Smooth muscle cell (in vitro differentiated cells): ENCODE data around the gene PFN3. TPM values are rescaled to one million over a fixed set of nuclear protein-coding genes. Genes with fewer than 3 reads are reported as not detected.

Experiments used
- DNase-seq: peaks from one replicate; lab custom pipeline; 2025; ENCODE audit not compliant: unreplicated experiment; lab: John Stamatoyannopoulos, UW
- H2AFZ ChIP-seq: fragments of 200-600 bp; sonication (generic); 2 replicates; pipeline ENCODE4 v1.6.0; 2016; ENCODE audit warnings: antibody characterized with exemption, low read depth, mild to moderate bottlenecking
- H3F3A ChIP-seq: fragments of 200-600 bp; sonication (generic); 2 replicates; pipeline ENCODE4 v1.6.0; 2017; ENCODE audit warnings: antibody characterized with exemption, low read depth
- H3K27ac ChIP-seq: fragments of 200-600 bp; sonication (generic); 2 replicates; pipeline ENCODE4 v1.5.1; 2016; ENCODE audit warnings: low read depth, mild to moderate bottlenecking
- H3K27me3 ChIP-seq: fragments of 200-600 bp; sonication (generic); 2 replicates; pipeline ENCODE4 v1.6.1; 2016; ENCODE audit warnings: low read depth, mild to moderate bottlenecking
- H3K36me3 ChIP-seq: fragments of 200-600 bp; sonication (generic); 2 replicates; pipeline ENCODE4 v1.5.1; 2016; ENCODE audit warnings: low read depth
- H3K4me1 ChIP-seq: fragments of 200-600 bp; sonication (generic); 2 replicates; pipeline ENCODE4 v1.5.1; 2016; ENCODE audit warnings: low read depth
- H3K4me2 ChIP-seq: fragments of 200-600 bp; sonication (generic); 2 replicates; pipeline ENCODE4 v1.6.0; 2016; ENCODE audit warnings: mild to moderate bottlenecking
- H3K4me3 ChIP-seq: fragments of 200-600 bp; sonication (generic); 2 replicates; pipeline ENCODE4 v1.5.1; 2016; ENCODE audit warnings: mild to moderate bottlenecking
- H3K79me2 ChIP-seq: fragments of 200-600 bp; sonication (generic); 2 replicates; pipeline ENCODE4 v1.6.0; 2016; ENCODE audit warnings: low read depth, mild to moderate bottlenecking
- H3K9ac ChIP-seq: fragments of 200-600 bp; sonication (generic); 2 replicates; pipeline ENCODE4 v1.6.0; 2016; ENCODE audit warnings: low read depth
- H3K9me3 ChIP-seq: fragments of 200-600 bp; sonication (generic); replicated peaks from 2 replicates; pipeline ENCODE4 v1.5.1; 2016; ENCODE audit warnings: low read depth
- H4K20me1 ChIP-seq: fragments of 200-600 bp; sonication (generic); 2 replicates; pipeline ENCODE4 v1.6.0; 2016; ENCODE audit warnings: low read depth
- WGBS: methylation state at CpG from one replicate; pipeline ENCODE4 v1.1.7; 2016; ENCODE audit warnings: low lambda C conversion rate; 5-methylcytosine and 5-hydroxymethylcytosine counted together
- polyA plus RNA-seq: library from polyadenylated mRNA; unstranded; fragments of >200 nt; fragmentation: Nextera tagmentation; extraction: Ambion mirVana; gene quantifications from 2 replicates; pipeline ENCODE4 v1.2.1, GENCODE V29; 2016
- total RNA-seq: library from RNA; depleted of rRNA; stranded (reverse); fragments of >200 nt; gene quantifications from 2 replicates; pipeline ENCODE4 v1.2.3, GENCODE V29; 2014
- TF ChIP-seq, protein P1 (sequence below): fragments of 200-600 bp; sonication (generic); IDR thresholded peaks from 2 replicates; pipeline ENCODE4 v1.5.1; 2017; ENCODE audit warnings: borderline replicate concordance, mild to moderate bottlenecking, antibody characterized with exemption; ENCODE audit not compliant: insufficient read depth, poor library complexity, severe bottlenecking

PFN3 gene
- total and polyA plus RNA-seq, 2 experiments from 2014 or later, result not detected

DNA sequence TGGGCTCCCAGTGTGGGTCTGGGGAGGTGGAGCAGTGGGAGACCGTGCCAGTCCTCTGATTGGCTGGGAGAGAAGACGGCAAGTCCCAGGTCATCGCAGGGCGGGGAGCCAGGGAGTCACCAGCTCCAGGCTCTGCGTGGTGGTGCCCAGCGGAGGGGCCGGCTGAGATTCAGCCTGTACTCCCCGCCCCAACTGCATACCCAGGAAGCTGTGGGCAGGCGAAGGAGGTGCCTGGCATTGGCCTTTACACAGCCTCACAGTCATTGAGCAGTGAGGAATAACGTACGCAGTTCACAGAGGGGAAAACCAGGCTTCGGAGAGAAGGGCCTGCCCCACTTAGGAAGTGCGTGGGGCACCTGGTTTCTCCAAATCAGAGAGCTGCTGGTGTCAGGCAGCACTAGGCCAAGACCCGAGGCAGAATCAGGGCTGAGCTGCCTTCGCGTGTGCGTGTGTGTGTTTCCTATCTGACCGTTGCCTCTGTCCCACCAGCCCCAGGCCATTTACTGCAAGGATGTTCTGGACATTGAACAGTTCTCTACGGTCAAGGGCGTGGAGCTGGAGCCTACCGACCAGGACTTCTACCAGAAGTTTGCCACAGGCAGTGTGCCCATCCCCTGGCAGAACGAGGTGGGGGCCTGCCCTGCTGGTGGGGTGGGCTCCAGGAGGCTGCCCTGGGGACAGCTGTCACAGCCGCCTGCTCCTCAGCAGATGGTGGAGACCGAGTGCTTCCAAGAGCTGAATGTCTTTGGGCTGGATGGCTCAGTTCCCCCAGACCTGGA lies 39.9 kb upstream of the PFN3 start:
- Histone ChIP-seq H3K4me1 (no peaks in the 10 kb centered on the region), H3K27me3 (no peaks in the 10 kb centered on the region), H3K4me2 (no peak overlapping the region), H3K27ac (no peak overlapping the region), H3K4me3 (no peak overlapping the region), H2AFZ (no peak overlapping the region), H3K9ac (no peak overlapping the region), H3F3A (no peaks in the 10 kb centered on the region), H3K36me3 (no peaks in the 10 kb centered on the region), H4K20me1 (no peaks in the 10 kb centered on the region), H3K9me3 (no peaks in the 10 kb centered on the region), H3K79me2 (no peaks in the 10 kb centered on the region)
- TF ChIP-seq, protein P1, sequence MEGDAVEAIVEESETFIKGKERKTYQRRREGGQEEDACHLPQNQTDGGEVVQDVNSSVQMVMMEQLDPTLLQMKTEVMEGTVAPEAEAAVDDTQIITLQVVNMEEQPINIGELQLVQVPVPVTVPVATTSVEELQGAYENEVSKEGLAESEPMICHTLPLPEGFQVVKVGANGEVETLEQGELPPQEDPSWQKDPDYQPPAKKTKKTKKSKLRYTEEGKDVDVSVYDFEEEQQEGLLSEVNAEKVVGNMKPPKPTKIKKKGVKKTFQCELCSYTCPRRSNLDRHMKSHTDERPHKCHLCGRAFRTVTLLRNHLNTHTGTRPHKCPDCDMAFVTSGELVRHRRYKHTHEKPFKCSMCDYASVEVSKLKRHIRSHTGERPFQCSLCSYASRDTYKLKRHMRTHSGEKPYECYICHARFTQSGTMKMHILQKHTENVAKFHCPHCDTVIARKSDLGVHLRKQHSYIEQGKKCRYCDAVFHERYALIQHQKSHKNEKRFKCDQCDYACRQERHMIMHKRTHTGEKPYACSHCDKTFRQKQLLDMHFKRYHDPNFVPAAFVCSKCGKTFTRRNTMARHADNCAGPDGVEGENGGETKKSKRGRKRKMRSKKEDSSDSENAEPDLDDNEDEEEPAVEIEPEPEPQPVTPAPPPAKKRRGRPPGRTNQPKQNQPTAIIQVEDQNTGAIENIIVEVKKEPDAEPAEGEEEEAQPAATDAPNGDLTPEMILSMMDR, result no peak
- 90% methylated on average over 24 of the region's 24 CpGs for WGBS
- DNase-seq, result no peak

DNA sequence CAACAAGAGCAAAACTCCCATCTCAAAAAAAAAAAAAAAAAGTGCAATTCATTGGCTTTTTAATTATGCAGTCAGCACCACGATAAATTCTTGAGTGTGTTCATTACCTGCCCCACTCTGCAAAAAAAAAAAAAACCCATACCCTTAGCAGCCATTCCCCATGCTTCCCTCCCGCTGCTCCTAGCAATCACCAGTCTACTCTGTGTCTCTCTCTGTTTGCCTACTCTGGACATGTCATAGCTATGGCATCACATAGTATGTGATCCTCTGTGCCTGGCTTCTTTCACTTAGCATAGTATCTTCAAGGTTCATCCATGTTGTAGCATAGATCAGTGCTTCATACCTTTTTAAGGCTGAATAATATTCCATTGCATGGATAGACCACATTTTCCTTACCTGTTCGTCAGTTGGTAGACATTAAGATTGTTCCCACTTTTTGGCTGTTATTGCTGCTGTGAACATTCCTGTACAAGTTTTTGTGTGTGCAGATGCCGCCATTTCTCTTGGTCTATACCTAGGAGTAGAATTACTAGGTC lies 39.1 kb upstream of the PFN3 start:
- Histone ChIP-seq H4K20me1 (no peaks in the 10 kb centered on the region), H3K4me1 (no peaks in the 10 kb centered on the region), H3K4me3 (no peak overlapping the region), H3K27ac (no peak overlapping the region), H3K4me2 (no peak overlapping the region), H3K36me3 (no peaks in the 10 kb centered on the region), H3K9me3 (no peaks in the 10 kb centered on the region), H3K9ac (no peak overlapping the region), H3K79me2 (no peaks in the 10 kb centered on the region), H3K27me3 (no peaks in the 10 kb centered on the region), H2AFZ (no peak overlapping the region), H3F3A (no peaks in the 10 kb centered on the region)
- TF ChIP-seq, protein P1, result no peak
- DNase-seq, result no peak
- WGBS, result 96% methylated on average over 4 of the region's 4 CpGs

DNA sequence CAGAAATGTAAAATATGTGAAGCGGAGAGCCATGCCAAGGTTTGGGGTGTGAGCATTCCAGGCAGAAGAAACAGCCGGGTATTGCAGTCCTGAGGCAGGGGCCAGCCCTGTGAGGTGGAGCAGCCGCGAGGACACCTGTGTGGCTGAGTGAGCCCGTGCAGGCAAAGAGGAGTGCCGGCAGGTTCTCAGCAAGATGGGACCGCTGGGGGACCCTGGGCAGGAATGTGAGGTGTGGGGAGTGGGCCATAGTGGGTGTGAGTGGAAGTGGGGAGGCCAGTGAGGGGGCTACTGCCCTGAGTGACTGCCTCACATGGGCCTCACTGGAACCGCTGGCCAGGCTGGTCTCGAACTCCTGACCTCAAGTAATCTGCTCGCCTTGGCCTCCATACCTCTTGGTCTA lies 38.0 kb upstream of the PFN3 start:
- H3K27me3 ChIP-seq, result no peaks in the 10 kb centered on the region
- H3K4me1 ChIP-seq, result no peaks in the 10 kb centered on the region
- H3F3A ChIP-seq, result no peaks in the 10 kb centered on the region
- WGBS, result 96% methylated on average over 10 of the region's 10 CpGs
- H3K9ac ChIP-seq, result no peak overlapping the region
- TF ChIP-seq, protein P1, result no peak
- no peaks in the 10 kb centered on the region for H3K36me3 ChIP-seq
- H4K20me1 ChIP-seq, result no peaks in the 10 kb centered on the region
- no peak for DNase-seq
- H3K9me3 ChIP-seq, result no peaks in the 10 kb centered on the region
- no peak overlapping the region for H3K27ac ChIP-seq
- no peak overlapping the region for H3K4me3 ChIP-seq
- no peak overlapping the region for H2AFZ ChIP-seq
- H3K4me2 ChIP-seq, result no peak overlapping the region
- H3K79me2 ChIP-seq, result no peaks in the 10 kb centered on the region

DNA sequence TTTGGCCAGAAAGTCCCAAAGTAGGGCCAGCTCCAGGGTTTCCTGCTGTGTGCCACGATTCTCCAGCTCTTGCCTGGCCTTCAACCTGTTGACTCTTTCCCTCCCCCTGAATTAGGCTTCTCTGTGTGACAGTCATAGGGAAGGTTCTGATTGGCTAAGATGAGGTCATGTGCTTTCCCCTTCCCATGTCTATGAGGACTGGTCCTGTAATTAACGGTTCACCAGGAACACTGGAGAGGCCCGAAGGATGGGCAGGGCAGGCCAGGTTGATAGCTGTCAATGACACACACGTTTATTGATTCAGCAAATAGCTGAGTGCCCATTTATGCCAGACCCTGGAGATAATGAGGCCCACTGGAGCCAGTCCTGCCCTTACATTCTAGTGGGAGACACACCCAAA lies 37.2 kb upstream of the PFN3 start:
- Histone ChIP-seq H3K4me3 (no peak overlapping the region), H3K27me3 (no peaks in the 10 kb centered on the region), H3K4me2 (no peak overlapping the region), H2AFZ (no peak overlapping the region), H3F3A (no peaks in the 10 kb centered on the region), H3K9ac (no peak overlapping the region), H3K79me2 (no peaks in the 10 kb centered on the region), H3K27ac (no peak overlapping the region), H4K20me1 (no peaks in the 10 kb centered on the region), H3K9me3 (no peaks in the 10 kb centered on the region), H3K36me3 (no peaks in the 10 kb centered on the region), H3K4me1 (no peaks in the 10 kb centered on the region)
- DNase-seq, result no peak
- WGBS, result 83% methylated on average over 4 of the region's 4 CpGs
- TF ChIP-seq, protein P1, result no peak
